Prostate gland (tissue), 2 donors: Measurements from ENCODE around the gene OTOA.
"Not testable (repeated sequence)": the region's sequence is repeated elsewhere in the genome, so short reads cannot be mapped to it uniquely, and the experiment has no call there.

Experiments
- CTCF ChIP-seq, 4 experiments: fragments of 200-600 bp in 2 of 4; fragments of 450-650 bp in 2 of 4; sonication (generic) in 2 of 4; IDR thresholded peaks; 1 replicate in 3 of 4; 2 replicates in 1 of 4; pipeline ENCODE4 v1.5.1; 2016 to 2019; ENCODE audit warnings: antibody characterized with exemption in 4 of 4, mild to moderate bottlenecking in 2 of 4, moderate library complexity in 2 of 4
- POLR2A ChIP-seq: fragments of 450-650 bp; IDR thresholded peaks from one replicate; pipeline ENCODE4 v1.6.1; 2016; ENCODE audit warnings: antibody characterized with exemption, mild to moderate bottlenecking

- not testable (repeated sequence) for TF ChIP-seq POLR2A; CTCF (IDR thresholded peaks at IDR 0.05)
Observed at GRCh38 chr16:21740637-21741036, 76.9 kb downstream of the OTOA start.
